ENCODE data around the gene SARM1. TPM values are rescaled to one million over a fixed set of nuclear protein-coding genes. Genes with fewer than 3 reads are reported as not detected.

The SARM1 gene
- total and polyA plus RNA-seq, 2 of the 13 experiments (the other 11 are each of a cell fraction or from before 2014, with no cell fraction given) = 0.73 to 0.86 TPM

DNA sequence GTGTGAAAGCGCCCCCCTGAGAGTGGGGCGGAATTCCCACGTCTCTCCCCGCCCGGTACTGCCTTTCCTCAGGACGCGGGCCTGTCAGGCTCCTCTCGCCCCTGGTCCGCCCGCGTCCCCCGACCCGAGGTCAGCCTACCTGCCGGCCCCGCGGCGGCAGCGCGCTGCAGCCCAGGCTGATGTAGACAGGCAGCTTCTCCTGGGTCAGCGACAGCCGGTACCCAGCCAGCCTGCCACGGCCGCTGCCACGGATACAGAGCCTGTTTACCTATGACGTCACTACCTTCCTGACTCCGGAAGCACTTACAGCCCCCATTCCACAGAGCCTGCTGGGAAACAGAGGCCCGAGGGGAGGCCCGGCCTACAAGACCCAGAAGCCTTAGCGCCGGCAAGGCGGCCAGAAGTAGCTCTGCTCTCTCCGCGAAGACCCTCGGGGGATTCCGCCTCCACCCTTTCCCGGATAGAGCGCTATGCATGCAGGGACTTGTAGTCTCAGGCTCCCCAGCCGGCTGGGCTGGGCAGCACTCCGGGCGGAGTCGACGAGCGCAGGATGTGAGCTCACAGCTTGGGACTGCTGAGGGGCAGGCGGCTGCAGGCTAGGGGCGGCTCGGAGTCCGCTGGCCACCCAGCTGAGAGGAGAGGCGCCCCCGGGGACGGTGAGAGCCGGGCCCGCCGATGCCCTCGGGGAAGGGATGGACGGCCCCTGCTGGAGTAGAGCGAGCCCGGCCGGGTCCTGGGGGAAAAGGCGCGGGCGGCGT, 36.1 kb upstream of the SARM1 start, which contains the start of the genes IFT20 and TNFAIP1 (continued):
- TF ChIP-seq KDM5A (IDR thresholded peaks at IDR 0.05; ENCODE audit: borderline replicate concordance, low read length) (peak; percentile 88), ASH2L (IDR thresholded peaks at IDR 0.05; ENCODE audit: insufficient read length, low read depth, low read length) (peak; percentile 68), TEAD3 (CRISPR knock-in tag; optimal IDR thresholded peaks at IDR 0.05; ENCODE audit: borderline replicate concordance) (peak; percentile 90), FOXO4 (CRISPR knock-in tag; conservative IDR thresholded peaks at IDR 0.05) (no peak), ZNF607 (CRISPR knock-in tag; IDR thresholded peaks at IDR 0.05; ENCODE audit: borderline replicate concordance) (peak; percentile 51), CENPX (CRISPR knock-in tag; IDR thresholded peaks at IDR 0.05) (no peak), ZMYM3 (CRISPR knock-in tag; IDR thresholded peaks at IDR 0.05) (no peak), ZNF770 (CRISPR knock-in tag; IDR thresholded peaks at IDR 0.05) (peak; percentile 58), ZNF616 (CRISPR knock-in tag; IDR thresholded peaks at IDR 0.05; ENCODE audit: low read depth) (0 out of 2 replicates have a peak, but pooled peaks have one; percentile 14), ZFP1 (CRISPR knock-in tag; IDR thresholded peaks at IDR 0.05) (peak; percentile 86; the same call in 1 of the 2 replicates), ZNF776 (CRISPR knock-in tag; IDR thresholded peaks at IDR 0.05) (peak; percentile 55; the same call in 1 of the 2 replicates), ZBTB20 (CRISPR knock-in tag; IDR thresholded peaks at IDR 0.05; ENCODE audit: borderline replicate concordance, low read depth) (0 out of 2 replicates have a peak, but pooled peaks have one; percentile 14), ZSCAN29 (CRISPR knock-in tag; conservative IDR thresholded peaks at IDR 0.05) (peak; percentile 58; the same call in 1 of the 2 replicates)
- TF ChIP-seq, protein P1, sequence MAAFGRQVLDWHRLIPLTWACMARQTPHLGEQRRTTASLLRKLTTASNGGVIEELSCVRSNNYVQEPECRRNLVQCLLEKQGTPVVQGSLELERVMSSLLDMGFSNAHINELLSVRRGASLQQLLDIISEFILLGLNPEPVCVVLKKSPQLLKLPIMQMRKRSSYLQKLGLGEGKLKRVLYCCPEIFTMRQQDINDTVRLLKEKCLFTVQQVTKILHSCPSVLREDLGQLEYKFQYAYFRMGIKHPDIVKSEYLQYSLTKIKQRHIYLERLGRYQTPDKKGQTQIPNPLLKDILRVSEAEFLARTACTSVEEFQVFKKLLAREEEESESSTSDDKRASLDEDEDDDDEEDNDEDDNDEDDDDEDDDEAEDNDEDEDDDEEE (CRISPR knock-in tag; IDR thresholded peaks at IDR 0.05) = no peak
- TF ChIP-seq, protein P2, sequence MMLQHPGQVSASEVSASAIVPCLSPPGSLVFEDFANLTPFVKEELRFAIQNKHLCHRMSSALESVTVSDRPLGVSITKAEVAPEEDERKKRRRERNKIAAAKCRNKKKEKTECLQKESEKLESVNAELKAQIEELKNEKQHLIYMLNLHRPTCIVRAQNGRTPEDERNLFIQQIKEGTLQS (CRISPR knock-in tag; IDR thresholded peaks at IDR 0.05) = peak; percentile 85
- TF ChIP-seq, protein P3, sequence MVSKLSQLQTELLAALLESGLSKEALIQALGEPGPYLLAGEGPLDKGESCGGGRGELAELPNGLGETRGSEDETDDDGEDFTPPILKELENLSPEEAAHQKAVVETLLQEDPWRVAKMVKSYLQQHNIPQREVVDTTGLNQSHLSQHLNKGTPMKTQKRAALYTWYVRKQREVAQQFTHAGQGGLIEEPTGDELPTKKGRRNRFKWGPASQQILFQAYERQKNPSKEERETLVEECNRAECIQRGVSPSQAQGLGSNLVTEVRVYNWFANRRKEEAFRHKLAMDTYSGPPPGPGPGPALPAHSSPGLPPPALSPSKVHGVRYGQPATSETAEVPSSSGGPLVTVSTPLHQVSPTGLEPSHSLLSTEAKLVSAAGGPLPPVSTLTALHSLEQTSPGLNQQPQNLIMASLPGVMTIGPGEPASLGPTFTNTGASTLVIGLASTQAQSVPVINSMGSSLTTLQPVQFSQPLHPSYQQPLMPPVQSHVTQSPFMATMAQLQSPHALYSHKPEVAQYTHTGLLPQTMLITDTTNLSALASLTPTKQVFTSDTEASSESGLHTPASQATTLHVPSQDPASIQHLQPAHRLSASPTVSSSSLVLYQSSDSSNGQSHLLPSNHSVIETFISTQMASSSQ (IDR thresholded peaks at IDR 0.05; ENCODE audit: low read depth) = 0 out of 2 replicates have a peak, but pooled peaks have one; percentile 17
- TF ChIP-seq, protein P3 (CRISPR knock-in tag; IDR thresholded peaks at IDR 0.05; ENCODE audit: borderline replicate concordance) = no peak; the same call in 1 of the 2 replicates
